Muscle of arm (tissue), 12 donors: ENCODE results near the gene SLC26A2. TPM values are rescaled to one million over a fixed set of nuclear protein-coding genes. Genes with fewer than 3 reads are reported as not detected.

Experiments used
- DNase-seq: peaks from one replicate; pipeline ENCODE4 v3.0.0-alpha.2; 2013
- polyA plus RNA-seq, 12 donors: library from polyadenylated mRNA; unstranded; fragments of 120-200 nt; gene quantifications; one replicate each; pipeline ENCODE4 v1.2.1, GENCODE V29; 2013; ENCODE audit not compliant: insufficient read length in 12 of 12

SLC26A2 gene
- polyA plus RNA-seq, 12 donors: 8.7 to 81.0 (median 11.9) TPM; not detected in 1

GRCh38 chr5:150034662-150035061 lies 74.1 kb downstream of the SLC26A2 start:
- DNase-seq: peak; percentile 61

- no peak for DNase-seq
Measured at GRCh38 chr5:150035139-150035895, 74.8 kb downstream of the SLC26A2 start.

- peak; percentile 35 for DNase-seq
Measured at GRCh38 chr5:150036513-150036912, 76.0 kb downstream of the SLC26A2 start.

Other genes with a start within 250 kb of the SLC26A2 start
- gene PPARGC1B, start 230.4 kb upstream of the SLC26A2 start, polyA plus RNA-seq: 1 to 10 TPM in 11 of 12 donors, not detected in 1; 3.8 to 8.8 (median 6.5) TPM
- under 1 TPM in 8 of 12 donors, not detected in 4; 0.04 to 0.12 (median 0.07) TPM for gene PDE6A, start 16.0 kb upstream of the SLC26A2 start, polyA plus RNA-seq
- 1 to 10 TPM in 10 of 12 donors, not detected in 2; 2.1 to 4.4 (median 2.5) TPM for gene TIGD6, start 39.9 kb downstream of the SLC26A2 start, polyA plus RNA-seq
- 10 to 100 TPM in 11 of 12 donors, not detected in 1; 12.0 to 32.2 (median 16.3) TPM for gene HMGXB3, start 40.0 kb downstream of the SLC26A2 start, polyA plus RNA-seq
- 10 to 100 TPM in 11 of 12 donors, not detected in 1; 17.0 to 41.1 (median 24.6) TPM for gene CSF1R, start 125.8 kb downstream of the SLC26A2 start, polyA plus RNA-seq
- gene PDGFRB, start 195.1 kb downstream of the SLC26A2 start, polyA plus RNA-seq: 100 to 1,000 TPM in 11 of 12 donors, not detected in 1; 106 to 161 (median 136) TPM
- 10 to 100 TPM in 1 of 12 donors, under 1 TPM in 4, not detected in 7; 0.20 to 47.4 (median 0.69) TPM for gene CDX1, start 206.0 kb downstream of the SLC26A2 start, polyA plus RNA-seq
- 1 to 10 TPM in 2 of 12 donors, under 1 TPM in 8, not detected in 2; 0.20 to 1.9 (median 0.52) TPM for gene SLC6A7, start 229.3 kb downstream of the SLC26A2 start, polyA plus RNA-seq